GM11168 (cell line): Measurements from ENCODE around the gene CDC42EP3.

Experiments
- in situ Hi-C: fragments of 300-500 bp; cut with MboI; formaldehyde crosslinking; loops from one replicate; pipeline ENCODE4 v1.12.0; 2022; ENCODE audit warnings: low sequenced_read_pairs; ENCODE audit not compliant: unreplicated experiment

Gene CDC42EP3

GRCh38 chr2:37657471-37657870 is 14.0 kb downstream of the CDC42EP3 start:
- in situ Hi-C loops = no loop called here

GRCh38 chr2:37656512-37657423 is 14.7 kb downstream of the CDC42EP3 start:
- in situ Hi-C loops = no loop called here

- in situ Hi-C loops = no loop called here
Measured at GRCh38 chr2:37654932-37655841, 16.3 kb downstream of the CDC42EP3 start.

- in situ Hi-C loops = no loop called here
Measured at GRCh38 chr2:37654419-37654818, 17.0 kb downstream of the CDC42EP3 start.

- in situ Hi-C loops = no loop called here
Measured at GRCh38 chr2:37653805-37654378, 17.6 kb downstream of the CDC42EP3 start.

- in situ Hi-C loops = no loop called here
Measured at GRCh38 chr2:37653093-37653492, 18.3 kb downstream of the CDC42EP3 start.

- in situ Hi-C loops = no loop called here
Measured at GRCh38 chr2:37652199-37652640, 19.2 kb downstream of the CDC42EP3 start.

GRCh38 chr2:37650548-37651093 is 20.8 kb downstream of the CDC42EP3 start:
- in situ Hi-C loops = no loop called here

- in situ Hi-C loops = no loop called here
Measured at GRCh38 chr2:37649518-37649917, 21.9 kb downstream of the CDC42EP3 start.

- in situ Hi-C loops = no loop called here
Measured at GRCh38 chr2:37648331-37649011, 23.0 kb downstream of the CDC42EP3 start.

GRCh38 chr2:37647971-37648330 is 23.5 kb downstream of the CDC42EP3 start:
- in situ Hi-C loops = no loop called here

- in situ Hi-C loops = no loop called here
Measured at GRCh38 chr2:37645836-37646235, 25.6 kb downstream of the CDC42EP3 start.

- in situ Hi-C loops = no loop called here
Measured at GRCh38 chr2:37645362-37645761, 26.1 kb downstream of the CDC42EP3 start.

- in situ Hi-C loops = no loop called here
Measured at GRCh38 chr2:37644191-37644590, 27.3 kb downstream of the CDC42EP3 start.

GRCh38 chr2:37643730-37644078 is 27.7 kb downstream of the CDC42EP3 start:
- in situ Hi-C loops = no loop called here

- in situ Hi-C loops = no loop called here
Measured at GRCh38 chr2:37642907-37643729, 28.3 kb downstream of the CDC42EP3 start.

- in situ Hi-C loops = no loop called here
Measured at GRCh38 chr2:37641582-37642171, 29.8 kb downstream of the CDC42EP3 start.

GRCh38 chr2:37639631-37640030 is 31.8 kb downstream of the CDC42EP3 start:
- in situ Hi-C loops = no loop called here

GRCh38 chr2:37638973-37639372 is 32.5 kb downstream of the CDC42EP3 start:
- in situ Hi-C loops = no loop called here
